Right lobe of liver (tissue), 6 donors: ENCODE results near the gene FCRL5. TPM values are rescaled to one million over a fixed set of nuclear protein-coding genes. Genes with fewer than 3 reads are reported as not detected.
"Not testable (repeated sequence)": the region's sequence is repeated elsewhere in the genome, so short reads cannot be mapped to it uniquely, and the experiment has no call there.

Source experiments
- ATAC-seq, 4 donors: fragments of 200-7000 bp; cut with Tn5 transposase; one replicate each; pipeline ENCODE4 v1.9.1; 2020; ENCODE audit warnings: mild to moderate bottlenecking in 4 of 4, moderate library complexity in 4 of 4
- DNase-seq, 3 donors: peaks; one replicate each; pipeline ENCODE4 v3.0.0-alpha.2; 2020
- H3K27ac ChIP-seq, 3 donors: fragments of 200-600 bp; one replicate each; pipeline ENCODE4 v1.8.0; 2022
- H3K27me3 ChIP-seq, 2 donors: fragments of 200-600 bp; one replicate each; pipeline ENCODE4 v1.8.0; 2022
- H3K36me3 ChIP-seq, 4 donors: fragments of 200-600 bp; sonication (generic) in 1 of 4; one replicate each; pipeline versions ENCODE4 v1.5.1 to v1.8.0; 2017 to 2022; ENCODE audit warnings: control low read depth in 1 of 4
- H3K4me1 ChIP-seq, 4 donors: fragments of 200-600 bp; sonication (generic) in 1 of 4; one replicate each; pipeline versions ENCODE4 v1.5.1 to v1.8.0; 2017 to 2022; ENCODE audit warnings: control low read depth in 1 of 4
- H3K4me3 ChIP-seq, 3 donors: fragments of 200-600 bp; one replicate each; pipeline ENCODE4 v1.8.0; 2022
- H3K9me3 ChIP-seq, 4 donors: fragments of 200-600 bp; sonication (generic) in 1 of 4; one replicate each; pipeline versions ENCODE4 v1.5.1 to v1.8.0; 2017 to 2022; ENCODE audit warnings: control low read depth in 1 of 4
- CTCF ChIP-seq, 4 donors: fragments of 200-600 bp in 3 of 4; fragments of 450-650 bp in 1 of 4; IDR thresholded peaks; one replicate each; pipeline versions ENCODE4 v1.5.1 to v1.8.0; 2016 to 2022; ENCODE audit warnings: antibody characterized with exemption in 4 of 4, mild to moderate bottlenecking in 2 of 4
- POLR2A ChIP-seq: fragments of 450-650 bp; IDR thresholded peaks from one replicate; pipeline ENCODE4 v1.6.1; 2017; ENCODE audit warnings: antibody characterized with exemption, mild to moderate bottlenecking
- WGBS: methylation state at CpG from one replicate; pipeline ENCODE4 v1.1.6; 2018; ENCODE audit warnings: low coverage, low lambda C conversion rate; ENCODE audit not compliant: insufficient coverage; ENCODE audit errors: missing lambda C conversion rate; 5-methylcytosine and 5-hydroxymethylcytosine counted together
- intact Hi-C, 2 donors: fragments of 100-400 bp; cut with DNase I; formaldehyde crosslinking; loops; one replicate each; pipeline versions ENCODE4 v1.11.2 to v1.14.1; 2022
- total RNA-seq, 6 experiments: library from RNA; depleted of rRNA in 2 of 6; stranded (reverse); fragments of >200 nt in 2 of 6; fragmentation: NEBNext Ultra II Directional in 3 of 6; extraction: Animal tissue kit (Norgen Biotek cat#: 25700) in 3 of 6; gene quantifications; one replicate each; pipeline versions ENCODE4 v1.1.0 to v1.2.4, GENCODE V29; 2016 to 2023
- donor health status: DM: no; HTN: yes; CAD: no.
- donor health status: DM: no; HTN: no; CAD: no.
- donor health status: DM: no; HTN: no; CAD: no.
- donor health status: DM: no; HTN: yes; CAD: no.
- donor health status: DM: no; HTN: yes; CAD: no.

Gene FCRL5
- total RNA-seq, 6 experiments from 2014 or later = 0.15 to 0.61 (median 0.29) TPM

GRCh38 chr1:157566484-157567300, 14.4 kb upstream of the FCRL5 start:
- intact Hi-C loops = no loop called here
- no peak for ATAC-seq
- no peak for TF ChIP-seq POLR2A
- no peak for TF ChIP-seq CTCF (IDR thresholded peaks at IDR 0.05)
- no peak for DNase-seq
- WGBS = 65% methylated on average over 14 of the region's 14 CpGs
- H3K4me3 ChIP-seq = no peak overlapping the region
- H3K36me3 ChIP-seq = no peaks in the 10 kb centered on the region
- no peaks in the 10 kb centered on the region for H3K9me3 ChIP-seq
- H3K27ac ChIP-seq = no peak overlapping the region
- no peaks in the 10 kb centered on the region for H3K27me3 ChIP-seq
- H3K4me1 ChIP-seq = no peaks in the 10 kb centered on the region

GRCh38 chr1:157562515-157562914, 10.2 kb upstream of the FCRL5 start:
- no peak overlapping the region for H3K27ac ChIP-seq
- no peaks in the 10 kb centered on the region for H3K27me3 ChIP-seq
- WGBS = 21% methylated on average over 2 of the region's 2 CpGs
- H3K36me3 ChIP-seq = no peaks in the 10 kb centered on the region
- H3K9me3 ChIP-seq = no peaks in the 10 kb centered on the region
- intact Hi-C loops = no loop called here
- no peak overlapping the region for H3K4me3 ChIP-seq
- ATAC-seq = no peak
- DNase-seq = no peak
- no peaks in the 10 kb centered on the region for H3K4me1 ChIP-seq
- TF ChIP-seq POLR2A = no peak
- no peak for TF ChIP-seq CTCF (IDR thresholded peaks at IDR 0.05)

GRCh38 chr1:157558119-157558518, 5.8 kb upstream of the FCRL5 start:
- WGBS = 57% methylated on average over 2 of the region's 2 CpGs
- no peak for TF ChIP-seq CTCF (IDR thresholded peaks at IDR 0.05)
- no peak for TF ChIP-seq POLR2A
- no peak overlapping the region for H3K27ac ChIP-seq

GRCh38 chr1:157548081-157548480, 4.2 kb downstream of the FCRL5 start:
- H3K4me3 ChIP-seq, H3K27ac ChIP-seq, H3K27me3 ChIP-seq, H3K4me1 ChIP-seq, H3K36me3 ChIP-seq, ATAC-seq, intact Hi-C loops, H3K9me3 ChIP-seq, DNase-seq: not testable (repeated sequence)
- WGBS = 38% methylated on average over 1 of the region's 1 CpG

More at GRCh38 chr1:157558119-157558518, 5.8 kb upstream of the FCRL5 start:
- Histone ChIP-seq H3K4me3 (no peak overlapping the region), H3K36me3 (no peaks in the 10 kb centered on the region), H3K9me3 (no peaks in the 10 kb centered on the region), H3K4me1 (no peaks in the 10 kb centered on the region), H3K27me3 (no peaks in the 10 kb centered on the region)
- intact Hi-C loops = no loop called here
- ATAC-seq (no peak), DNase-seq (no peak)

- H3K27me3 ChIP-seq = no peaks in the 10 kb centered on the region
- intact Hi-C loops = no loop called here
- TF ChIP-seq POLR2A = no peak
- no peak for TF ChIP-seq CTCF (IDR thresholded peaks at IDR 0.05)
- H3K4me1 ChIP-seq = no peaks in the 10 kb centered on the region
- 60% methylated on average over 5 of the region's 6 CpGs for WGBS
- no peak overlapping the region for H3K27ac ChIP-seq
- DNase-seq = no peak
- no peaks in the 10 kb centered on the region for H3K9me3 ChIP-seq
- H3K4me3 ChIP-seq = no peak overlapping the region
- ATAC-seq = peak in 1 of 4 donors; percentile 13
- H3K36me3 ChIP-seq = no peaks in the 10 kb centered on the region
Observed at GRCh38 chr1:157542676-157543075, 9.6 kb downstream of the FCRL5 start.
